ENCODE results near the gene TPRG1.

- TF ChIP-seq, protein P1, sequence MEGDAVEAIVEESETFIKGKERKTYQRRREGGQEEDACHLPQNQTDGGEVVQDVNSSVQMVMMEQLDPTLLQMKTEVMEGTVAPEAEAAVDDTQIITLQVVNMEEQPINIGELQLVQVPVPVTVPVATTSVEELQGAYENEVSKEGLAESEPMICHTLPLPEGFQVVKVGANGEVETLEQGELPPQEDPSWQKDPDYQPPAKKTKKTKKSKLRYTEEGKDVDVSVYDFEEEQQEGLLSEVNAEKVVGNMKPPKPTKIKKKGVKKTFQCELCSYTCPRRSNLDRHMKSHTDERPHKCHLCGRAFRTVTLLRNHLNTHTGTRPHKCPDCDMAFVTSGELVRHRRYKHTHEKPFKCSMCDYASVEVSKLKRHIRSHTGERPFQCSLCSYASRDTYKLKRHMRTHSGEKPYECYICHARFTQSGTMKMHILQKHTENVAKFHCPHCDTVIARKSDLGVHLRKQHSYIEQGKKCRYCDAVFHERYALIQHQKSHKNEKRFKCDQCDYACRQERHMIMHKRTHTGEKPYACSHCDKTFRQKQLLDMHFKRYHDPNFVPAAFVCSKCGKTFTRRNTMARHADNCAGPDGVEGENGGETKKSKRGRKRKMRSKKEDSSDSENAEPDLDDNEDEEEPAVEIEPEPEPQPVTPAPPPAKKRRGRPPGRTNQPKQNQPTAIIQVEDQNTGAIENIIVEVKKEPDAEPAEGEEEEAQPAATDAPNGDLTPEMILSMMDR (IDR thresholded peaks at IDR 0.05) = no peak
- TF ChIP-seq POLR2A (IDR thresholded peaks at IDR 0.05) = no peak
These were observed 89.1 kb downstream of the TPRG1 start for GRCh38 chr3:189260556-189261493.

Measured in Peyer's patch (tissue), 4 donors.